MM.1S (cell line): Measurements from ENCODE around the gene SMR3B.

Source experiments
- CTCF ChIP-seq: fragments of 300-600 bp; sonication (generic); IDR thresholded peaks from 2 replicates; pipeline ENCODE4 v1.5.1; 2016; ENCODE audit warnings: antibody characterized with exemption, low read length, mixed read lengths
- EZH2 ChIP-seq: fragments of 300-600 bp; sonication (generic); optimal IDR thresholded peaks from 2 replicates; pipeline ENCODE3; 2017; ENCODE audit warnings: low read depth, mild to moderate bottlenecking, antibody characterized with exemption, low read length, mixed read lengths

DNA sequence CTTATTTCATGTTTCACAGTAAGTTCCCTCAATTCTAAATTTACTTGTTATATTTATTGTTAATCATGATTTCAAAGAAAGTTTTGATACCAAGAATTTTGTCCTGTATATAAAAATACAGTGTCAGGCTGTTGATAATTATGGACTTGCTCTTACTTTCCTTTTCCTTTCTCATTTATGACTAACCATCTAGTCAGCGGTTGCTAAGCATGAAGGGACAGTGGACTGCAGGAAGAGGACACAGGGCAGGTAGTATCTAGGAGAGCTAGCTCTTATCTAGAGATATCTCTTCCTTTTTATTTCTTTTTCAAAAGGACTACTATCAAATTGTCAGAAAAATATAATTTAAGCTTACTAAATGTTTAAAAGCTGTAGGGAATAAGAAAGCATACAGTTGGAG is 16.4 kb downstream of the SMR3B start:
- TF ChIP-seq CTCF (no peak), EZH2 (no peak)
